Activated T-helper 1 cell treated with anti-CD3 and anti-CD28 coated beads, Interleukin-12 subunit alpha, Interleukin-12 subunit beta, Interleukin-2, Interleukin-4 antibody, amounts not matched to agents 30 ng/mL and 10 ng/mL and 1 ng/mL, durations not matched to agents 14 hours and 24 hours and 36 hours (primary cell): ENCODE results near the gene OTOS. TPM values are rescaled to one million over a fixed set of nuclear protein-coding genes. Genes with fewer than 3 reads are reported as not detected.

Source experiments
- DNase-seq: peaks from one replicate; pipeline ENCODE4 v3.0.0; 2021; ENCODE audit warnings: low spot score
- H3K27ac Mint-ChIP-seq: one replicate; pipeline ENCODE4 v1.8.0; 2021; ENCODE audit warnings: mild to moderate bottlenecking, mixed read lengths
- H3K27me3 Mint-ChIP-seq: one replicate; pipeline ENCODE4 v1.8.0; 2022; ENCODE audit warnings: mild to moderate bottlenecking, moderate library complexity, mixed read lengths; ENCODE audit not compliant: insufficient read depth
- H3K36me3 Mint-ChIP-seq: one replicate; pipeline ENCODE4 v1.8.0; 2021; ENCODE audit warnings: low read depth, mixed read lengths
- H3K4me1 Mint-ChIP-seq: one replicate; pipeline ENCODE4 v1.8.0; 2021; ENCODE audit warnings: low read depth, mixed read lengths
- H3K4me3 Mint-ChIP-seq: one replicate; pipeline ENCODE4 v1.8.0; 2021; ENCODE audit warnings: mild to moderate bottlenecking, moderate library complexity, mixed read lengths
- H3K9me3 Mint-ChIP-seq: one replicate; pipeline ENCODE4 v1.8.0; 2021; ENCODE audit warnings: mixed read lengths
- intact Hi-C: fragments of 100-400 bp; cut with micrococcal nuclease; formaldehyde crosslinking; loops from one replicate; pipeline ENCODE4 v1.15.1; 2024
- total RNA-seq: library from RNA; stranded (reverse); gene quantifications from 2 replicates; pipeline ENCODE4 v1.2.3, GENCODE V29; 2022

OTOS gene
- total RNA-seq, 1 donor from 2014 or later: not detected

- H3K36me3 Mint-ChIP-seq: no peaks in the 10 kb centered on the region
- H3K27ac Mint-ChIP-seq: no peak overlapping the region
- no peak overlapping the region for H3K4me3 Mint-ChIP-seq
- H3K9me3 Mint-ChIP-seq: no peaks in the 10 kb centered on the region
- H3K27me3 Mint-ChIP-seq: peaks cover 12% of the 10 kb centered on the region
- H3K4me1 Mint-ChIP-seq: no peaks in the 10 kb centered on the region
- intact Hi-C loops: no loop called here
- DNase-seq: no peak
Observed at GRCh38 chr2:240109386-240109785, 31.1 kb downstream of the OTOS start.

- Mint-ChIP-seq H3K9me3 (no peaks in the 10 kb centered on the region), H3K36me3 (no peaks in the 10 kb centered on the region), H3K4me3 (no peak overlapping the region), H3K27me3 (no peaks in the 10 kb centered on the region), H3K27ac (no peak overlapping the region), H3K4me1 (no peaks in the 10 kb centered on the region)
- intact Hi-C loops: no loop called here
- DNase-seq: no peak
Observed at GRCh38 chr2:240107477-240107796, 33.0 kb downstream of the OTOS start.

DNA sequence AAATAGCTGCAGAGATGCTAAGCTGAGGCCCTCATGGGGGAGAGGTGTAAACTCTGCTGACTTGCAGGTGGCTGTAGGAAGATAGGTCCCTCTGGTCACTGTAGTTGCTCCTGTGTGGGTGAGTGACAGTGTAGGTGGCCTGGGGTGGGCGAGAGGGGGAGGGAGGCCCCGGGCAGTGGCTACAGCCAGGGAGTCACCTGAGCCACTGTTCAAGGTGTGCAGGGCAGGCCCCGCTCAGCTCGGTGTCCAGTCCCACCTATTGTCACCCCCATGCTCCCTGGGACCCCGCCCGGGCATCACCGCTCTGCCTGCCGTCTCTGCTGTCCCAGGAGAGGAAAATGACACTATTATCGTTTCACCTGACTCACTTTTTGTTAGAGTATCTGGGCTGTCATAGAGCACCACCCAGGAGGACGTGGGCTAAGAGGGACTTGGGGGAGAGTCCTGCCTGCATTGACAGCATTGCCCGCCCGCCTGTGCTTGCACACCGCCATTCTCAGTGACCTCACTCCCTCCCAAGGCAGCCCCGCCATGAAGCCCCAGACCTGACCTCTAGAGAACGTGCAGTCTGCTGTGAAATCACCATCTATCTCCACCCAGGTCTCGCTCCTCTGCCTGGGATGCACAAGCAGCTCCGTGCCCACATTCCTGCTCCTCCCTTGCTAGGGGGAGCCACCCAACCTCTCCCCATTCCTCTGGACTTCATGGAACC, 33.5 kb downstream of the OTOS start:
- Mint-ChIP-seq H3K4me1 (no peaks in the 10 kb centered on the region), H3K4me3 (no peak overlapping the region), H3K36me3 (no peaks in the 10 kb centered on the region), H3K9me3 (no peaks in the 10 kb centered on the region), H3K27me3 (no peaks in the 10 kb centered on the region), H3K27ac (no peak overlapping the region)
- no peak for DNase-seq
- intact Hi-C loops: no loop called here

DNA sequence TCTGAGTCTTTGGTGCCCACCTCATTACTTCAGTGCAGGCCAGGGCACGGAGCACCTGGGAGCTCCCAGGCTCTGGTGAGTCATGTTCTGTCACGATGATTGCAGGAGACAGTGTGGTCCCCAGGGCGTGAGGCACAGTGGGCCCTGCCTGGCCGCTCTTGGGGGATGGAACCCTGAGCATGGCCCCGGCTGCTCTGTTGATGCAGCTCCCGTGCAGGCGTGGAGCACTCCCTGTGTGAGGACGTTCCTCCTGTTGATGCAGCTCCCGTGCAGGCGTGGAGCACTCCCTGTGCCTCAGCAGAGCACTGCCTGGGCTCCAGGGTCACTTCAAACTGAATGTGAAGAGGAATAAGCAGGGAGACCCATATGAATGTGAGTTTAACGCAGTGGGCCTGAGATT, 34.5 kb downstream of the OTOS start:
- intact Hi-C loops: no loop called here
- Mint-ChIP-seq H3K36me3 (no peaks in the 10 kb centered on the region), H3K9me3 (no peaks in the 10 kb centered on the region), H3K27ac (no peak overlapping the region), H3K4me1 (no peaks in the 10 kb centered on the region), H3K27me3 (no peaks in the 10 kb centered on the region), H3K4me3 (no peak overlapping the region)
- DNase-seq: no peak

DNA sequence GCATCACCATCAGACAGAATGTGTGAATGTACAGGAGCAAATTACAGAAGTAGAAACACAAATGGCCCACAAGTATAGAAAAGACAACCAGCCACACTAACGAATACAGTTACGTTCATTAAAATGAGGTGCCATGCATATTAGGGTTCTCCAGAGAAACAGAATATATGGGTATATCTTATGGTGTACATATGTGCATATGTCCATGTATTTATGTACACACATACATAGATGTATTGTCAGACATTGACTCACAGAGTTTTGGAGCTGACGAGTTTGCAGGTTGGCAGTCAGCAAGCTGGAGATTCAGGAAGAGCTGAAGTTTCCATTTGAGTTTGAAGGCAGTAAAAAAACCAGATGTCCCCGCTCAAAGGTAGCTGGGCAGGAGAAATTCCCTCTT, 37.3 kb downstream of the OTOS start:
- no peak for DNase-seq
- Mint-ChIP-seq H3K36me3 (no peaks in the 10 kb centered on the region), H3K4me3 (no peak overlapping the region), H3K27ac (no peak overlapping the region), H3K27me3 (peaks cover 20% of the 10 kb centered on the region), H3K4me1 (no peaks in the 10 kb centered on the region), H3K9me3 (no peaks in the 10 kb centered on the region)
- intact Hi-C loops: no loop called here

GRCh38 chr2:240098349-240098748, 42.1 kb downstream of the OTOS start:
- intact Hi-C loops: no loop called here
- H3K4me1 Mint-ChIP-seq: no peaks in the 10 kb centered on the region
- H3K36me3 Mint-ChIP-seq: no peaks in the 10 kb centered on the region
- no peak for DNase-seq
- H3K27me3 Mint-ChIP-seq: peaks cover 59% of the 10 kb centered on the region
- peaks cover 6% of the 10 kb centered on the region for H3K9me3 Mint-ChIP-seq
- no peak overlapping the region for H3K27ac Mint-ChIP-seq
- no peak overlapping the region for H3K4me3 Mint-ChIP-seq

DNA sequence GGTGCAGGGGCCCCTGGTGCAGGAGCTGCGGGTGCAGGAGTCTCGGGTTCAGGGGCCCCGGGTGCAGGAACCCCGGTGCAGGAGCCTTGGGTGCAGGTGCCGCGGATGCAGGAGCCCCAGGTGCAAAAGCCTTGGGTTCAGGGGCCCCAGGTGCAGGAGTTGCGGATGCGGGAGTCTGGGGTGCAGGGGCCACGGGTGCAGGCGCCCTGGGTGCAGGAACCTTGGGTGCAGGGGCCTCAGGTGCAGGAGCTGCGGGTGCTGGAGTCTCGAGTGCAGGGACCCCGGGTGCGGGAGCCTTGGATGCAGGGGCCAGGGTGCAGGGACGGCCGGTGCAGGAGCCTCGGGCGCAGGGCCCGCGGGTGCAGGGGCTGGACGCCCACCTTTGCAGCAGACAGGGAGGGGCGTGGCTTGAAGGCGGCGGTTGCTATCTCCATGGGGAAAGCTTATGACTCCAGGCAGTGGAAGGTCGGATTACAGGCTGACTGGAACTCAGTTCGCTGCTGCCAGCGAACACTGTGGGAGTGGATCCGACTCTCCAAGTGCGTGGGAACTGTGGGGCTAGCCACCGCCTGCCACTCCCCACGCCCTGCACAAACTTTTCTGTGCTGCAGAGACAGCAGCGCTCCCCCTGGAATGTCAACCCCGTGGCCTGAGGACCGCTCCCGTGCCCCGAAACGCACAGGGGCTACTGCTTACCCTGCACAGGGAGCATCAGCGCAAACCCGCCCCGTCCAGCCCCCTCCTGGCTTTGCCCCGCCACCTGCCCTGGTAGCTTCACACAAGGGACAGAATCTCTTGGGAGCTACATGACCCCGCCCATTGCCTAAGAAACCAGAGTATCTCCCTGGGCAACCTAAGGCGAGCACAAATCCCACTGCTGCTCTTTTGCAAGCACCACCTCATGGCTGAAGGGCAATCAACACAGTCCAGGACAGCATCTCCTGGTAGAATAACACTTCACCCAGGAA, 44.6 kb downstream of the OTOS start:
- no peak overlapping the region for H3K4me3 Mint-ChIP-seq
- no peaks in the 10 kb centered on the region for H3K4me1 Mint-ChIP-seq
- no peaks in the 10 kb centered on the region for H3K36me3 Mint-ChIP-seq
- peaks cover 68% of the 10 kb centered on the region for H3K27me3 Mint-ChIP-seq
- DNase-seq: no peak
- H3K27ac Mint-ChIP-seq: no peak overlapping the region
- intact Hi-C loops: no loop called here
- H3K9me3 Mint-ChIP-seq: peaks cover 6% of the 10 kb centered on the region

GRCh38 chr2:240089306-240089705, 51.2 kb downstream of the OTOS start:
- intact Hi-C loops: no loop called here
- Mint-ChIP-seq H3K4me3 (no peak overlapping the region), H3K27me3 (peaks cover 22% of the 10 kb centered on the region), H3K9me3 (peaks cover 22% of the 10 kb centered on the region), H3K27ac (no peak overlapping the region), H3K4me1 (no peaks in the 10 kb centered on the region), H3K36me3 (no peaks in the 10 kb centered on the region)
- DNase-seq: no peak

Other genes starting within 250 kb of the OTOS start
- gene NDUFA10, start 115.3 kb downstream of the OTOS start, total RNA-seq: 102 and 106 TPM in 2 replicates
- gene OR6B2, start 110.2 kb downstream of the OTOS start, total RNA-seq: not detected in 2 replicates
- gene OR6B3, start 87.1 kb downstream of the OTOS start, total RNA-seq: not detected in 2 replicates
- 127 and 132 TPM in 2 replicates for gene COPS9, start 4.4 kb downstream of the OTOS start, total RNA-seq